Astrocyte (in vitro differentiated cells and primary cell): ENCODE results near the gene CDK6.

Source experiments
- EZH2 ChIP-seq: IDR thresholded peaks from 2 replicates; pipeline ENCODE4 v1.6.1; 2012; ENCODE audit warnings: mild to moderate bottlenecking, low read length, inconsistent platforms; ENCODE audit not compliant: insufficient read depth
- TF ChIP-seq, protein P1 (sequence below): IDR thresholded peaks from 2 replicates; pipeline ENCODE4 v1.5.1; 2011; ENCODE audit warnings: low read depth, mild to moderate bottlenecking, inconsistent platforms, low read length, moderate library complexity; ENCODE audit not compliant: insufficient read depth

DNA sequence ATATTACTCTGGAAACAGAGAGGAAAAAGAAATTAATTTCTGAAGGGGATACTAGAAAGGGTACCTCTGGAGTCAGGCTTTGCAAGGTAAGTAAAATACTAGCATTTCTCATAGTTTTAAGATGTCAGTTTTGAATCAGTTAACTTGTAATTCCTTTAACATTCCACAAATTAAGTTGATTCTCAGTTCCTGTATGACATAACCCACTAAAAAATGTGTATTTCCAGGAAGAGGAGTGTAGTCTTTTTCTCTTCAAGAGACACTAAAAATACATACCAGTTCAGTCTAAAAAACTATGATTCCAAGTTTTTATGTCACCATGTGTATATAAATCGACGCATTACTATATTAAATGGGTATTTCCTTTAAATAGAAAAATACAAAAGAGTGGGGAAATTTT is 113.2 kb downstream of the CDK6 start:
- TF ChIP-seq, protein P1, sequence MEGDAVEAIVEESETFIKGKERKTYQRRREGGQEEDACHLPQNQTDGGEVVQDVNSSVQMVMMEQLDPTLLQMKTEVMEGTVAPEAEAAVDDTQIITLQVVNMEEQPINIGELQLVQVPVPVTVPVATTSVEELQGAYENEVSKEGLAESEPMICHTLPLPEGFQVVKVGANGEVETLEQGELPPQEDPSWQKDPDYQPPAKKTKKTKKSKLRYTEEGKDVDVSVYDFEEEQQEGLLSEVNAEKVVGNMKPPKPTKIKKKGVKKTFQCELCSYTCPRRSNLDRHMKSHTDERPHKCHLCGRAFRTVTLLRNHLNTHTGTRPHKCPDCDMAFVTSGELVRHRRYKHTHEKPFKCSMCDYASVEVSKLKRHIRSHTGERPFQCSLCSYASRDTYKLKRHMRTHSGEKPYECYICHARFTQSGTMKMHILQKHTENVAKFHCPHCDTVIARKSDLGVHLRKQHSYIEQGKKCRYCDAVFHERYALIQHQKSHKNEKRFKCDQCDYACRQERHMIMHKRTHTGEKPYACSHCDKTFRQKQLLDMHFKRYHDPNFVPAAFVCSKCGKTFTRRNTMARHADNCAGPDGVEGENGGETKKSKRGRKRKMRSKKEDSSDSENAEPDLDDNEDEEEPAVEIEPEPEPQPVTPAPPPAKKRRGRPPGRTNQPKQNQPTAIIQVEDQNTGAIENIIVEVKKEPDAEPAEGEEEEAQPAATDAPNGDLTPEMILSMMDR = no peak
- TF ChIP-seq EZH2 = no peak
